ENCODE measurements around the gene ZNF174.

Gene ZNF174

DNA sequence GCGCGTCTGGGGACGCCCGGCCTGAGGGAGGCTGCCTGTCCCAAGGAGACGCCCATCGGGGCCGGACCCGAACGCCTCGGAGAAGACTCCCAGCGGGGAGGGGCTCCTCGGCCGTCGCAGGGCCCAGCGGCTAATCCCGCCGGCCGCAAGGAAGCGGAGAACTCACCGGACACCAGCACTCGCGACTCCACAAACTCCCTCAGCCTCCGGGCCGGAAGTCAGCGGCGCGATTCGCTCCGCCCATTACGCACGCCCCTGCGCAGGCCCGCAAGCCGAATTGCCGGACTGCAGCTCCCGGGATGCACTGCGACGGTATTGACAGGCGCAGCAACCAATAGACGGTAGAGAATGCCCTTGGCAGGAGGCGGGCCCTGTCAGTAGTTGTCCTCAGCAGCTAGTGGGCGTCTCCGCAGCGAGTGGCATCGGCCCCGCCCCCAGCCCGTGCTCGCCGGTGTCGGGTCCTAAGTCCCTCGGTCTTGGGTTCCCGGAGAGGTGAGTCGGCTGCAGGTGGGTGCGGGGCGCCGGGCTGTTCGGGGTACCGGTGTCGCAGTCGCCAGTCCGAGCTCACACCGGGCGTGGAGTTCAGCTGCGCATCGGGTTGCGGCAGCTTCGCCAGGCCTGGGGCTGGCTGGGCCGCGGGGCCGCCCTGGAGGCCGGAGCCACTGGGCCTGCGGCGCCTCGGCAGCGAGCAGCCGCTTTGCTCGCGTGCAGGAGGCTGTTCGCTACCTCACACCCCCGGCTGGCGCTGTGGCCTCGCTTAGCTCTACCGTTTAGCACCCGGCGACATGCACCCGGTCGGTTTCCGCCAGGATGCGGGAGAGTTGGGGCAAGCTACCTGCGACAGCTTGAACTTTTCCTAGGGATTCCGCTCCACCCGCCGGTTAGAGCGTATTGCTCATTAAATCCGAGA is at the start of gene ZNF174, which contains the start of gene ZSCAN32:
TSS of gene ZNF174 (plus strand) at position 437 of the 910 bp plus-strand sequence. CDS start 790 bp downstream, outside the sequence.
TSS of gene ZSCAN32 (minus strand) at position 226 of the 910 bp plus-strand sequence. CDS start 3,447 bp downstream, outside the sequence.
- DNase-seq = peak; percentile 96

DNA sequence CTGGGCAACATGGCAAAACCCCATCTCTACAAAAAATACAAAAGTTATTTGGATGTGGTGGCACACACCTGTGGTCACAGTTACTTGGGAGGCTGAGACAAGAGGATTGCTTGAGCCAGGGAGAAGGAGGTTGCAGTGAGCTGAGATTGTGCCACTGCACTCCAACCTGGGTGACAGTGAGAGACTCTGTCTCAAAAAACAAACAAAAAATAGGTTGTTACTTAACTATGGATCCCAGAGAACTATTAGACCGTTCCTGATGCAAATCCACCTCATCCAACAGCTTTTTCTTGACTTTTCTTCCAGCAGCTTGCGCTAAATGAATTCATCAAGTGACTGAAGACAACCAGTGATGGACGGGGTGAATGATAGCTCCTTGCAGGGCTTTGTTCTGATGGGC is 45.4 kb upstream of the ZNF174 start, which contains the start of gene OR2C1:
TSS of gene OR2C1 (plus strand) at position 301 of the 400 bp plus-strand sequence. CDS start at position 353, 52 bp downstream.
- DNase-seq = no peak

DNA sequence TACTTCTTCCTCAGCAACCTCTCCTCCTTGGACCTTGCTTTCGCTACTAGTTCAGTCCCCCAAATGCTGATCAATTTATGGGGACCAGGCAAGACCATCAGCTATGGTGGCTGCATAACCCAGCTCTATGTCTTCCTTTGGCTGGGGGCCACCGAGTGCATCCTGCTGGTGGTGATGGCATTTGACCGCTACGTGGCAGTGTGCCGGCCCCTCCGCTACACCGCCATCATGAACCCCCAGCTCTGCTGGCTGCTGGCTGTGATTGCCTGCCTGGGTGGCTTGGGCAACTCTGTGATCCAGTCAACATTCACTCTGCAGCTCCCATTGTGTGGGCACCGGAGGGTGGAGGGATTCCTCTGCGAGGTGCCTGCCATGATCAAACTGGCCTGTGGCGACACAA is 44.9 kb upstream of the ZNF174 start:
- no peak for DNase-seq

DNA sequence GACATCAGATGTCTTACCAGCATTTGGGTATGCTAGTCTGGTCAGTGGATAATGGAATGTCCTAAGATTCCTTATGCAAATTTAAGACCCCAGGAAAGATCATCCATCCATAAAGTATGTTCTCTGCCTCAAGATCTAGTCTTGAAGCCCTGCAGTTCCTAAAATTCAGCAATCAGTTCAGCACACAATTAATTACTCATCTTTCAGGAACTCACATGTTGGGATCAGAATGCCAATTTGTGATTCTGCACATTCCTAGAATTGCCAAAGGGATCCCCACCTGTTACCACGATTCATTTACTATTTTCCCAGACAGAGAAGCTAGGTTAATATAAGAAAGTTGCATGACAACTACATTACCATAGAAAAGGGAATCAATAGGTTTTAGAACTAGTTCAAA is 42.1 kb upstream of the ZNF174 start:
- DNase-seq = no peak

DNA sequence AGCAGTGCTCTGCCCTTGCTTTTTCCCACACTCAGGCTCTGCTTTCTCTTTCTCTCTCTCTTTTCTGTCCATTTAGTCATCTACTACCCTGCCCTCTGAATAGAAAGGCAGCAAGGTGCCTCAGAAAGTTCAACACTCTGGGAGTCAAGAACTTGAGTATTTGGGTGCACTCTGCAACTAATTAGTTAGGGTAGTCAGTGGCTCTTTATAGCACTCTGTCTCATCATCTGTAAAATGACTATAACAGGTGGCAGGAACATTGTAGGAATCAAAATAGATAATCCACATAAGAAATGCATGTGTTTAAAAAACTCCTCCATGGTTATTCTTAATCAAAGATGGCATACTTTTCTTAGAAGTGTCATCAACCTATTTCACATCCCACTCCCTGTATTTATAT is 38.1 kb upstream of the ZNF174 start:
- DNase-seq = no peak

DNA sequence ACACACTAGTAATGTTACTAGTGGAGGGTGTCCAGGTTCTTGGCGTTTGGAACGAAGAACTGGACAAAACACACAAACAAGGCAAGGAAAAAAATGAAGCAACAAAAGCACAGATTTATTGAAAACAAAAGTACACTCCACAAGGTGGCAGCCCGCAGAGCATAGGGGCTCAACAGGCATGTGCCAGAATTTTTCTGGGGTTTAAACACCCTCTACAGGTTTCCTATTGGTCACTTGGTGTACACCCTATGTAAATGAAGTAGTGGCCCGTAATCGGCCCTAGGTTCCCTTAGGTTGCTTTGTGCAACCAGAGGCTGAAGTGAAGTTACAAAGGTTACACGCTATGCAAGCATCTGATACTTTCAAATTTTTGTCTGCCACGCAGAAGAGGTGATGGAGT is 37.2 kb upstream of the ZNF174 start:
- no peak for DNase-seq

DNA sequence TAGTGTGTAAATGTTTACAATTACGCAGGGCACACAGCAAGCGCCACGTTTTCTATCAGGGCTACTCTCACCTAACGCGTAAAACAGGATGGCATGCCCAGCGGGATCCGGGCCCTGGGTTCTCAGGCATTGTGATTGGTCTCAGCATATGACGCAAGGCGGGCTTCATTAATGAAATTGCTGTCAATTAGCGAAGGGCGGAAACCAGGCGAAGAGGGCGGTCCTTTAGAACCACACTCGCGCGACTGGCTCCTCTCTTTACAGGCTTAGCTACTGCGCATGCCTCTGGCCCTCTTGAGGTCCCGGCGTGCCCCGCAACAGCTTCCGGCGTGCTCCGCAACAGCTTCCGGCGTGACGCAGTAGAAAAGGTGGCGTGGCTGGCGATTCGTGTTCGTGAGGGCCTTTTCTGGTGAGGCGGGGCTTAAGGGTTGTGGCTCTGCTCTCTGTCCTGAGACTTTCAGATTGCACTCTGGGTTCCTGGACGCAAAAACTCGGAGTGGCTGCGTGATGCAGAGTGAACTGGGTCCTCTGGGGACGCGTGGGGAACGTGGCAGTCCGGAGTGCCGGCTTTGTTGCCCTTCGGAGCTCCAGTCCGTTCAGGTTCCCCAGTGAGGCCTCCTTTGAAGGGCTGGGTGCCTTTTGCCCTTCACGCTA is 36.1 kb upstream of the ZNF174 start:
- peak; percentile 98 for DNase-seq

DNA sequence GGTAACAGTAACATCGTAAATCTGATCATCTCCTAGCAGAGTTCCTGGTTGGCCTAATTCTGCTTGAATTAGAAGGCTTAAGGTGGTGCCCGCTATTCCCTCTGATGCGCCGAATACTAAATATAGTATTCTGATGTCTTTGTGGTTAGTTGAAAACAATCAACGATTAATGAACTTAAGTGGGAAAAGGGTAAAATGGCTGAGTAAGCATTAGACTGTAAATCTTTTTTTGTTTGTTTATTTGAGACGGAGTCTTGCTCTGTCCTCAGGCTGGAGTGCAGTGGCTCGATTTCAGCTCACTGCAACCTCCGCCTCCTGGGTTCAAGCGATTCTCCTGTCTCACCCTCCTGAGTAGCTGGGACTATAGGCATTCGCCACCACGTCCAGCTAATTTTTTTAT is 31.9 kb upstream of the ZNF174 start:
- no peak for DNase-seq

DNA sequence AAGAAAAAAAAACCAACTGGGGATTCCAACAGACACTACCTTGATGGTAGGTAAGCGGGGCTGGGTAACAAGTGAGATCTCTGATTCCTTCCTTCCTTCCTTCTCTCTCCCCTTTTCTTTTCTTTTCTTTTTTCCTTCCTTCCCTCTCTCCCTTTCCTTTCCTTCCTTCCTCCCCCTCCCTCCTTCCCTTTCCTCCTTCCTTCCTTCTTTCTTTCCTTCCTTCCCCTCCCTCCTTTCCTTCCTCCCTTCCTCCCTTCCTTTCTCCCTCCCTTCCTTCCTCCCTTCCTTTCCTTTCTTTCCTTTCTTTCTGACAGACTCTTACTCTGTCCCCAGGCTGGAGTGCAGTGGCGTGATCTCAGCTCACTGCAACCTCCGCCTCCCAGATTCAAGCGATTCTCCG is 25.3 kb upstream of the ZNF174 start:
- DNase-seq = no peak

DNA sequence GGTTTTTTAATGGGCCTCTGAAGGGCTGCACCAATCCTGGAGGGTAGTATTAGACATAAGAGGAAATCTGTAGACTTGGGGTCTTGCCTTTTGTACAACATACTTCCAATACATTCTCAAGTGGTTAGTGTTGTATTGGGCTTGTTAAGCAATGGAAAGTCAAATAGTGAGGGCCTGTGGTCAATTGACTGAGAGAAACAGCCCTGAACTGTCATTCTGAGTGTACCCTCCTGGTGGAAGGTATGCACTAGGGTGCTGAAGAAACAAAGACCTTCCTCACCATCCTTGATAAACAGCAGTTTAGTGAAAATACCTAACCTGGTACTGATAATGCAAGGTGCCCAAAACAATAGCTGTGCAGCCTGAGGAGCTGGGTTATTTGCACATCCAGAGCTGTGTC is 23.1 kb upstream of the ZNF174 start:
- DNase-seq = no peak

DNA sequence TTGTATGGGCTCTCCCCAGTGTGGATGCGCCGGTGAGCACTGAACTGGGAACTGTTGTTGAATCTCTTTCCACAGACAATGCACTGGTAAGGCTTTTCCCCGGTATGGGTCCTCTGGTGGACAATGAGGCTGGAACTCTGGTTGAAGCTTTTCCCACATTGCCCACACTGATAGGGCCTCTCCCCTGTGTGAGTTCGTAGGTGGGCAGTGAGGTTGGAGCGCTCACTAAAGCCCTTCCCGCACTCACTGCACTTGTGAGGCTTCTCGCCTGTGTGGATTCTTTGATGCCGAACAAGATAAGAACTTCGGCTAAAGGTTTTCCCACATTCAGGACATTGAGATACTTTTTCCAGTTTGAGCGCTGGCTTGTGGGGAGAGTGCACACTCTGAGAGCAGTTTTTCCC is 18.0 kb upstream of the ZNF174 start:
- no peak for DNase-seq

DNA sequence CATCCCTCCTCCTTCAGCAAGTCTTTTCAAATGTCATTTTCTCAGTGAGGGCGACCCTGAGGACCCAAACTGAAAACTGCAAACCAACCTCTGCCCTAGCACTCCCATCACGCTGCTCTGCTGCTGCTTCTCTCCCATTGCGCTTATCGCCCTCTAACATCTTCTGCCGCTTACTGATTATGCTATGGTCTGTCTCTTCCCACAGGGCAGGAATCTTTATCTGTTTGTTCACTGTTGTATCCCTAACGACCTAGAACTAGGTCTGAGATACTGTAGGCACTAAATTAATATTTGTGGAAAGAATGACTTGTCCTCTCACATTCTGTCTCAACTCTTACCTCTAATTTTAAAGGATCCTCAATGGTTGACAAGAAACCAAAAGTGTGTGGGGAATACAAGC is 12.7 kb upstream of the ZNF174 start:
- no peak for DNase-seq

DNA sequence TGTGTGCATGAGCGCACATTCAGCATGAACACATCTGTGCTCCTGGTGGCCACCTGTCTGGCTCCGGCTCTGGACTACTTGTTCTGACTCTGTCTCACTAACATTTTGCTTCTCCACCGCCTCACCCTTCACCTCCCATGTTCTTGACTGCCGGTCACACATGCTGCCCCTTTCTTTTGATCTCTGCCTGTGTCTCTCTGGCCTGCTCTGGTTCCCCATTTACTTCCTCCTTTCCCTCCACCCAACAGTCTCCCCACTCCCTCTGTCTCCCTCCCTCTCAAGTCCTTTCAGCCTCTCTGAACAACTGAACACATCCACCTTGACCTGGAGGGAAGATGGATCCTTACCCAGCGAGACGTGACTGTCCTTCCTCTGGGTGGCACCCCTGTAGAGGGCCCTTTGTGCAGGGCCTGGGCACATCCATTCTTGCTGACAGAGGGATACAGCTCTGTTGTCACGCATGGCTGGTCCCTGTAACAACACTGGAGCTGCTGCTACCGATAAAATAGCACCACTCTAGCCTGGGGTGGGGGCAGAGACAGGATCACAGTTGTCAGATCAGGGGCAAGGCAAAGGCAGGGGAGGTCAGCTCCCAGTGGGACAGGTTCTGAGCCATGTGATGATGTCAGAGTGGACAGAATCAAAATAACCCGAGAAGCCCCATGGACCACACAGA is 11.2 kb upstream of the ZNF174 start:
- DNase-seq = no peak

DNA sequence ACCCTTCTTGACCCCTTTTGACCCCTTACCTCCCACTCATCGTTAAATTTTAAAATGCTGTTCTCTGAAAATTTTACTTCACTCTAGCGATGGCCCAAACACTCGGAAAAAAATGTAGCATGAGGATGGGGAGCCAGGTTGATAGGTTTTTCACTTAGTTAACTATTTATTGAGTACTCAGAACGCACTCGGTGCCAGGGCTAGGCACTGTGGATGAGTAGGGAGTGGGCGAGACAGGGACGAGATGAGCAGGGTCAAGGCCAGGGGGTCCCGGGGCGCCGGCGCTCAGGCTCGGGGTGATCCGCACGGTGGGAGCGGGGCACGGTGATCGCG is 603 bp upstream of the ZNF174 start:
- DNase-seq = no peak

DNA sequence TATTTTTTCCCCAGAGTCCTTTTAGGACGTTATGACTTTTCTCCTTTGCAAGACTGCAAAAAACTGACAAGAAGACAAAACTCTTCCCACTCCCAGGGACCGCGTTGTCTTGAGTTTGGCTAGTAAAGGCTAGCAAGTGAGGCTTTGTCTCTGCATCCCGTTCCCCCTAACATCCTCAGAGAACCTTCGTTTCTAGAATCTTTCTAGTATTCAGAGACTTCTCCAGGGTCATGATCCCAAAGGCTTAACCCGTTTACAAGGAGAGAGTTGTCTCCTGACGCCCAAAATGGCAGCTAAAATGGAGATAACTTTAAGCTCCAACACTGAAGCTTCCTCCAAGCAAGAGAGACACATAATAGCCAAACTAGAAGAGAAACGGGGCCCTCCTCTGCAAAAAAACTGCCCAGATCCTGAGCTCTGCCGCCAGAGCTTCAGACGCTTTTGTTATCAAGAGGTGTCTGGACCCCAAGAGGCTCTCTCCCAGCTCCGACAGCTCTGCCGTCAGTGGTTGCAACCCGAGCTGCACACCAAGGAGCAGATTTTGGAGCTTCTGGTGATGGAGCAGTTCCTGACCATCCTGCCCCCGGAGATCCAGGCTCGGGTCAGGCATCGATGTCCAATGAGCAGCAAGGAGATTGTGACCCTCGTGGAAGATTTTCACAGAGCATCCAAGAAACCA is 843 bp downstream of the ZNF174 start:
- no peak for DNase-seq

DNA sequence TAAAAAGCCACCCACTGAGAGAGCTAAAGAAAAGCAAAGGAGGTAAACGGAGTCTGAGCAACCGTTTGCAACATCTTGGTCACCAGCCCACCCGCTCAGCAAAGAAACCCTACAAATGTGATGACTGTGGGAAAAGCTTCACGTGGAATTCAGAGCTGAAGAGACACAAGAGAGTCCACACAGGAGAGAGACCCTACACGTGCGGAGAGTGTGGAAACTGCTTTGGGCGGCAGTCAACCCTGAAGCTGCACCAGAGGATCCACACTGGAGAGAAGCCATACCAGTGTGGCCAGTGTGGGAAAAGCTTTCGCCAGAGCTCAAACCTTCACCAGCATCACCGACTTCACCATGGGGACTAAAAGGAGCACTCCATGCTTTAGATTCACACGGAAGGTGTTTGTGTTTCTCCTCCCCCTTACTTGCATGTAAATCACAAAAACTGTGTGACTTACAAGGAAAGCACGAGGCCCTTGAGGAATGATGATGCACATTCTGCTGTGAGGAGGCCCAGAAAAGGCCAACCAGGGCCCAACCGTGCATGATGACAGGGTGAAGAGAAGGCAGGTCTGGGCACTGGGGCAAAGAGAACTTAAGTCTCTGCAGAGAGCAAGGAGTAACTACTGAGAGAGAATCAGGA is 7.7 kb downstream of the ZNF174 start:
- DNase-seq = no peak

DNA sequence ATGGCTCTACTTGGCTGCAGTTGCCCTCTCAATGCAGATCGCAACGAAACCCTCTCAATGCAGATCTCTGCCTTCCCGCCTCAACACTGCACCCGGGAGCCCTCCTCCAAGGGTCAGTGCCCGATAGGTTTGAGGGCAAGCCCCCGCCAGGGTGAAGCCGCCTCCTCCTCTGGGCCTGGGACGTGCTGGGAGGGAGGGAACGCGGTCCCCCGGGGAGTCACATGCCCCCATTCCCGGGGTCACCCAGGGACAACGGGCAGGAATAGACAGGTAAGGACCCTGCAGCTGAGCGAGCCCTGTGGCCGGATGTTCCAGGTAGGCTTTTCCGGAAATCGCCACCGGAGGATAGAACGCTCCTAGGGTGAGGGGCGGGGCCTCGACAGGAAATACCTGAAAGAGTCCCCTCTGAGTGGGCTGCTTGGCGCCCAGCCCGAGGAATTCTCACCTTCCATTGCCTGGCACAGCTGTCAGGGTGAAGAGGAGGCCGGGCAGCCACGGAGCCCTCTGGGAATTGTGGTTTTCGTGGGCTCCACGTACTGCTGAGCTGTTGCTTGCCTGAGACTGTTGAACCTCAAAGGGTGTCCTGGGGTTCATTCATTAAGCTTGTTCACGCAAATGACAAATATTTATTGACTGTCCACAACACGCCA is 12.8 kb downstream of the ZNF174 start:
- DNase-seq = no peak

DNA sequence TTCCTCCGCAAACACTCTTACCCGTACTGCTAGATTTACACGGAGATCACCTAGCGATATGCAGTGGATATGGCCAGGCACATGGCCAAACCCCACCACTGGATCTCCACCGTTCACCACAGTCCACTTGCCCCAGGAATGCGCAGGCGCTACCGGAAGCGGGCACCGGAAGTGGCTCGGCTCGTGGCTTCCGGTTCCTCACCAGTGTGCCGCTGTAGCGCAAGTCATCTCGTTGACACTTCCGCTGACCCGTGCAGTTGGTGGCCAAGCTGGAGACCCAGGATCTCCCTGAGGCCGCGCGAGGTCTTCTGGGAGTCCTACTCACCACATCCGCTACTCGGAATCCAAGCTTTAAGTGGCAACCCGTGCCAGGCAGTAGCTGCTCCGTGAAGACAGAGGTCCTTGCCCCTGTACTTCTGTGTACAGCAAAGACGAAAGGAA is 30.8 kb downstream of the ZNF174 start:
- no peak for DNase-seq

DNA sequence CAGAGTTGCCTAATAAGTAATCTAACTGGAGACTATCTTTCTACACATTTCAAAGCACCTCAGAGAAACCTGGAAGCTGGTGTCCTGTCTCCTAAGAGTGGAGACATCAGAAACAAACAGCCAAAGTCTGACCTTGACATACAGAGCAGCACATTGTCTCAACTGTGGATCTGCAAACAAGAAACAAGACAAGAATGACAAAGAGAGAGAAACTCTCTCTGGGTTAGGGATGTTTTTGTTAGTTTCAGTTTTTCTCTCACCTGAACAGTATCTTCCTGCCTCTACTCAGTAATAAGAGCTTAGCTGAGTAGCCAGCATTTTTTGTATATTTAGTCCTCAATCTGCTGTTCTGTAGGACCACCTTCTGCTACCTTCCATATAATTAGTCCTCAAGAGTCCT is 33.4 kb downstream of the ZNF174 start:
- no peak for DNase-seq

DNA sequence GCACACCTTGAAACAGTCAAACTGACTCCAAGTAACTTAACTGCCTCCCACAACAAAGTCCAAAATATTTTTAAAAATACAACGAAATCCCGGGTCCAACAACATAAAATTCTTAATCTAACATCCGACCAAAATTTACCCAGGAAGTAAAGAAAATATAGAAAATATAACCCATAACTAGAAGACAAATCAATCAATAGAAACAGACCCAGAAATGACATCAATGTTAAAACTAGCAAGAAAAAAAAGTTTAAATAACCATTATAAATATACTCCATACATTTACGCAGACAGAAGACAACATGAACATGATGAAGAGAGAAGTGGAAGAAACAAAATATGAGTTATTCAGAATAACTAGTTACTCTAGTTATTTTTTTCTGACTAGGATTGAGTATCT is 38.6 kb downstream of the ZNF174 start:
- no peak for DNase-seq

DNA sequence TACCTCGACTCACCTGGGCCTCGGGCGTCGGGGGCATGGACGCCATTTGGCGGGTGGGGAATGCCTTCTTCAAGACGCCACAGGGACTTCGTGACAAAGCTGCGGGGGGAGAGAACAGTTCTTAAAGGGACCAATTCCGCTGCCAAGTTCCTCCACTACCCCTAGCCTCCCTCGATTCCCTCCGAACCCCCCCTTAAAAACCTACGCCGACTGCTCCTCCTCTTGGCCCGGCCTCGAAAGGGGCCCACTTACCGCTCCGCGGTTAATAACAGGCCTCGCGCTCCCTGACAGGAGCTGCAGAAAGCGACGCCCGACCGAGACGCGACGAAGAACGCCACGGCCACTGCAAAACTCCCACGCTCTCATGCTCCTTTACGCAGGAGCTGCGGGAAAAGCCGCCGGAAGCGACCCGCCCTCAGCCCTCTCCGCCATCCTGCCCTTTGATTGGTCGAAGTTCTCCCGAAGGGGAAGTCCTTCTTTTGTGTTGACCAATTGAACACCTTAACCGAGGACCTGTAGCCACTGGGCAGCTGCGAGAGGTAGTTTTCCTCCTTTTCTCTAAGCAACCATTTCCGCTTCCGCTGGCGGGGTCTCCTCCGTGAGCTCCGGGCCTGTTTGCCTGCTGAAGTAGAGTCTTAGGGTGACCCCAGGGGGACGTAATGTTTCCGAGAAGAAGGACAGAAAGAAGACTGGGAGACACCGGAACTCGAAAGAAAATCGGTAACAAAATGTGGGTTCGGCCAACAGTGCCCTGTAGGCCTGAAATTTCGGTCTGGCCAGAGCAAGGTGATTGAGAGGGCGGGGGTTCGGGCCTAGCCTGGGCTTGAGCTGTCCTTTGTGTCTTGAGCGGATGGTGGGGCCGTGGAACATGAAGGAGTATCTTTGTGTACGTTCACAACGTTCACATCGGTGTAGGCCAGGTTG is 42.4 kb downstream of the ZNF174 start, which contains the start of the genes NAA60 and ZNF597:
TSS of gene NAA60 (plus strand) at position 573 of the 924 bp plus-strand sequence. CDS start 32,548 bp downstream, outside the sequence.
TSS of gene ZNF597 (minus strand) at position 397 of the 924 bp plus-strand sequence. CDS start at position 46, 351 bp downstream.
- DNase-seq = peak; percentile 87

Data from NCI-H446 treated with DMSO at 0.1 percent for 48 hours (cell line).